Measurements from ENCODE around the gene ERC2. TPM values are rescaled to one million over a fixed set of nuclear protein-coding genes. Genes with fewer than 3 reads are reported as not detected.

The ERC2 gene
- total and polyA plus RNA-seq, 2 of the 13 experiments (the other 11 are each of a cell fraction or from before 2014, with no cell fraction given): 0.16 to 0.22 TPM

GRCh38 chr3:56357266-56357665, 111.0 kb downstream of the ERC2 start:
- H3K79me2 ChIP-seq (ENCODE audit: insufficient read depth, low read length): no peaks in the 10 kb centered on the region
- H3K4me3 ChIP-seq (replicated peaks in 1 of 3; ENCODE audit: insufficient read depth in 1 of 3, low read depth in 2 of 3, low read length in 3 of 3): no peak overlapping the region
- H3K4me1 ChIP-seq (ENCODE audit: insufficient read depth, low read length): no peaks in the 10 kb centered on the region
- ChIA-PET CTCF (ENCODE audit: low intra/inter-chr PET ratio, low total read pairs) (no interaction called here), POLR2A (no interaction called here)
- TF ChIP-seq ZNF282 (IDR thresholded peaks at IDR 0.05; ENCODE audit: partially characterized antibody) (no peak), HIC2 (CRISPR knock-in tag; IDR thresholded peaks at IDR 0.05; ENCODE audit: low read depth) (no peak), RXRA (CRISPR knock-in tag; IDR thresholded peaks at IDR 0.05) (no peak), ATF3 (CRISPR knock-in tag; IDR thresholded peaks at IDR 0.05) (no peak)
- WGBS (ENCODE audit: low lambda C conversion rate): 0% methylated on average over 1 of the region's 3 CpGs
- FAIRE-seq (no peak), DNase-seq (ENCODE audit: low spot score) (no peak), ATAC-seq (no peak)
- H3K4me2 ChIP-seq (ENCODE audit: low read depth, low read length): no peak overlapping the region
- H3K27me3 ChIP-seq (ENCODE audit: control insufficient read depth in 1 of 2, insufficient read depth in 2 of 2, low read length in 2 of 2): no peaks in the 10 kb centered on the region; a peak in 1 of 5 replicates
- H4K20me1 ChIP-seq (ENCODE audit: insufficient read depth, low read length): no peaks in the 10 kb centered on the region
- no peaks in the 10 kb centered on the region for H3K9me3 ChIP-seq (ENCODE audit: low read length)
- intact Hi-C loops (cut with micrococcal nuclease; ENCODE audit: unreplicated experiment) (no loop called here), in situ Hi-C loops (cut with HindIII; ENCODE audit: extremely low pct_ligation_motif_present, low pct_unique_long_range_greater_than_20kb) (no loop called here)
- H3K36me3 ChIP-seq (replicated peaks in 1 of 2; ENCODE audit: control insufficient read depth in 1 of 2, insufficient read depth in 2 of 2, low read length in 2 of 2): no peaks in the 10 kb centered on the region
- no peak overlapping the region for H3K27ac ChIP-seq (ENCODE audit: extremely low read length, insufficient read depth, low read length)
- H2AFZ ChIP-seq (ENCODE audit: low read length): no peak overlapping the region
- no TSS peak for BruUV-seq (replicated peaks)
- no peak overlapping the region for H3K9ac ChIP-seq (ENCODE audit: insufficient read depth, low read depth, low read length)

GRCh38 chr3:56356808-56357207, 111.5 kb downstream of the ERC2 start:
- ATAC-seq (no peak), FAIRE-seq (no peak), DNase-seq (ENCODE audit: low spot score) (no peak)
- Histone ChIP-seq H3K4me2 (ENCODE audit: low read depth, low read length) (no peak overlapping the region), H3K36me3 (replicated peaks in 1 of 2; ENCODE audit: control insufficient read depth in 1 of 2, insufficient read depth in 2 of 2, low read length in 2 of 2) (no peaks in the 10 kb centered on the region), H3K9me3 (ENCODE audit: low read length) (no peaks in the 10 kb centered on the region), H2AFZ (ENCODE audit: low read length) (no peak overlapping the region), H4K20me1 (ENCODE audit: insufficient read depth, low read length) (no peaks in the 10 kb centered on the region), H3K4me1 (ENCODE audit: insufficient read depth, low read length) (no peaks in the 10 kb centered on the region), H3K79me2 (ENCODE audit: insufficient read depth, low read length) (no peaks in the 10 kb centered on the region), H3K27me3 (ENCODE audit: control insufficient read depth in 1 of 2, insufficient read depth in 2 of 2, low read length in 2 of 2) (no peaks in the 10 kb centered on the region; a peak in 1 of 5 replicates), H3K9ac (ENCODE audit: insufficient read depth, low read depth, low read length) (no peak overlapping the region), H3K27ac (ENCODE audit: extremely low read length, insufficient read depth, low read length) (no peak overlapping the region), H3K4me3 (replicated peaks in 1 of 3; ENCODE audit: insufficient read depth in 1 of 3, low read depth in 2 of 3, low read length in 3 of 3) (no peak overlapping the region)
- no TSS peak for BruUV-seq (replicated peaks)
- intact Hi-C loops (cut with micrococcal nuclease; ENCODE audit: unreplicated experiment): no loop called here
- ChIA-PET POLR2A (no interaction called here), CTCF (ENCODE audit: low intra/inter-chr PET ratio, low total read pairs) (no interaction called here)
- in situ Hi-C loops (cut with HindIII; ENCODE audit: extremely low pct_ligation_motif_present, low pct_unique_long_range_greater_than_20kb): no loop called here
- TF ChIP-seq ZEB1 (IDR thresholded peaks at IDR 0.05; ENCODE audit: insufficient replicate concordance, low read depth) (no peak), ZNF251 (CRISPR knock-in tag; IDR thresholded peaks at IDR 0.05) (no peak), ZNF407 (CRISPR knock-in tag; IDR thresholded peaks at IDR 0.05; ENCODE audit: not compliant biosample characterization) (no peak), ZSCAN31 (CRISPR knock-in tag; IDR thresholded peaks at IDR 0.05; ENCODE audit: low read depth) (no peak)
